ENCODE results near the gene RCAN2.

Gene RCAN2

DNA sequence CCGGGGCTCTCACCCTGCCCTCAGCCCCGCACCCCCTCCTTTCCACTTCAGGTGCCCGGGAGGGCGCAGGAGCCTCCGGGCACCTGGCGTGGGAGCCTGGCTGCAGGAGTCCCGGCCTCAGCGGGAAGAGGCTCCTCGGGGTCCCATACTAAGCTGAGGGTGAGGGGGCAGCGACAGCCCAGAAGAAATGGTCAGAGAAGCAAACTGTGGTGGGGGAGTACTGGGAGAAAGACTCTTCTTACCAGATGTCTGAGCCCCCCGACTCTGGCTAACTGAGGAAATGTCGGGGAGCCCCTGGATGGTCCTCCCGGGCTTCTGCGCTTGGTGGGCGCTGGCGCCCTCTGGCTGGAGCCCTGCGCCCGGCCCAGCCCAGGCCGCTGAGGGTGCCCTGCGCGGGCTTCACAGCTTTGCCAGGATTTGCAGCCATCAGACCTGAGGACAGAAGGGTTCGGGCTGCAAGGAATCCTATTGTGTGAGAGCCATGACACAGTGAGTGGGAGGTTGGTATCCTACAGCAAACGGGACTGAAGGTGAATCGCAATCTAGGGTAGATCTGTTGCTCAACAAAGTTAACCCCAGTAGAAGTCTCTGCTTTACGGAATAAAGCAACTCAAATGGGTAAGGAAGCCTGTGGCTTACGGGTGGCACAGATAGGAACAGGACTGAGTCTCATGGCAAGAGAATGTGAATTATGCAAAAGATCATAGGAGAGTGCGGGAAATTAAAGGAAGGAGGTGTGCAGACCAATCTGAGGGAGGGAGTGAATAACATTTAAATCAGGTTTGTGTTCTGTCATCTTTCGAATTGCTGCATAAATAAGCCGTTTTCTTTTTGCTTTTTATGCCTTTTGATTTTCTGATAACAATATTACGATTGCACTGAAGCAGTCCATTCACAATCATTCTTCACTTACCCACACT is 639 bp upstream of the RCAN2 start:
- peak; percentile 34 to 89 (median 72) for DNase-seq

DNA sequence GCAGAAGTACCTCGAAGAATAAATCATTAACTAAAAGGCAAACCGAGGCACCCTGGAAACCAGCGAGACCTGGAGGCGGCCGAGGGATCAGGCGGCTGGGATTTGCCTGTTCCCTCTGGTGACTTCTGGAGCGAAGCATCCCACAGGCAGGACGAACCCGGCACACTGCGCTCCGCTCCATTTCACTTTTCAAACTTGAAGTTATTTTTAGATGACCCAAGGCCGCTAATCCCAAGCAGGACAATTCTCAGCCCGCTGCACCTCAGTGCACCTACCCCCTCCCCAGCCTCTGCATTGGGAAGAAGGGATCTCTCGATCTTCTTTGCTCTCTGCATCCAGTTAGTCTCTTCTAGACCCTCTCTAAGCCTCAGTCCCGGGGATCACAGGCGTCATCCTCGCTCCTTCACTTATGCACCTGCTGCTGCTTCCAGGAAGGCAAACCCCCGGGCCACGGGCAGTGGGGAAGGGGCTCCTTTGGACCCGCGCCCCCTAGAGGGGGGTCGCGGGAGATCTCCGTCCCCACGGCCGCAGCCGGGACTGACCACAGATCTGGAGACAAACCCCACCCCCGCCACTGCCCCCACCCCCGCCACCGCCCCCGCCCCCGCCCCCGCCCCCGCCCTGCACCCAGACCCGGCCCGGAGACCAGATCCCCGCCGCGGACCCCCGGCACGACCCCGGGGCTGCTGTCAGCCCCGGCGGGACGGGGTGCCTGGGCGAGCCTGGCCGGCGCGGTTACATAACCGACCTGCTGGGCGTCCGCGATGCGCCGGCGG is 636 bp downstream of the RCAN2 start:
- peak in 10 of 14 donors; percentile 21 to 65 (median 44) for DNase-seq

DNA sequence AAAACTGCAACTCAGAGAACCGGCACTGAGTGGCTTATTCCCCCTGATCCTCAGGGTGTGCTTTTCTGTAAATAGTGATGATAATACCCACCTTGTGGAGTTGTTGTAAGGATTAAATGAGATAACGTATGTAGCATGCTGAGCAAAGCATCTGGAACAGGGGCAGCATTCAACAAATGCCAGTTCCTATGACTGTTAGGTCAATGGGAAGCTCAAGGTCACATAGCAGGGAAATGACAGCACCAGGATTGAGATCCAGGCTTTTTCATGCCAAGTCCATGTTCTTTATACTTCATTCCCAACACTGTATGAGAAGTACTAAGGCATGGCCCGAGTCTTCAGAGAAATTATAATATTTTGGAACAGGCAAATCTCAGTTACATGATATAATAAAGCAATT is 5.1 kb downstream of the RCAN2 start:
- DNase-seq = no peak

DNA sequence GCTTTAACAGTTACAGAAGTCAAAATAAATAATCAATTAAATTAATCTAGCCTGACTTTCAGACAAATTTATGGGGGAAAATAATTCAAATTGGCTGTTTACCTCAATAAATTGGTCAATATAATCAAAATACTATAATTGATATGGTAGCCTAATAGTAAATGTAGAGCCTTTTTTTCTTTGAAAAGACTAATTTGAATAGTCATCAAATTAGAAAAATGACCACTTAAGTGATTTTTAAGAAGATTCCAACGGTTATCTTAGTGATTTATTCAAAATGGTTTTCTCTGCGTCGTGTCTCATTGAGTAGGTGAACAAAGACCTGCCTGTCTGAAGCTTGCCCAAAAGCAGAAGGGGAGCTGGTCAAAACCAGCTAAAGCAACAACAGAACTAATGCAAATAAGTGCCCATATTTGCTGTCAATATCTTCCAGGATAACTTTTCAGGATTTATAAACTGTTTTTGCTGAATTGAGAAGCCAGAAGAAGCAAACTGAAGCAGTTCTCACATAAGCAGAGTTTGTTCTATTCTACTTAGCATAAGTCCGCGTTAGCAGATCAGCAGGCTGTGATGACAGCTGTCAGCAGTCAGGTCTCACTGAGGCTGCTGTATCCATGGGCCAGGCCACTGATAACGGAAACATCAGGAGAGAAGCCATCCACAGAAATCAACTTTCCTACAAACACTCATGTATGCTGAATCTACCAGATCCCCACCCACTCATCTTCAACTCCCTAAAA is 7.0 kb downstream of the RCAN2 start:
- DNase-seq = peak in 1 of 14 donors; percentile 13

DNA sequence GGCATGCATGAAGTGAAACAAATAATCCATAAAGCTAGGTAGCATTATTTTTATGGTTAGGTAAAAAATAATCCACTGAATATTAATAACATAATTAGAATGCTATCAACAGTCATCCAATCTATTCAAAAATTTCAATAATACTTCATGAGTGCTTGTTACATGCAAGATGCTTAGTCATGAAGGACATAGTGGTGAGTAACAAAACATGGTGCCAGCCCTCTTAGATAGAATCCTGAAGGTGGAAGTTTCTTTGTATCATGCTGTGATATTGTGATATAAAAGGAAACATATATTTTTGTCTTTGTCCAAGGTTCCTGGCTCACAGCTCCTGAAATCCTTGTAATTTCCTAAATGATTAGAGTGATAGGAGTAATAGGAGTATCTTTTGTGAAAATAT is 14.9 kb downstream of the RCAN2 start:
- no peak for DNase-seq

DNA sequence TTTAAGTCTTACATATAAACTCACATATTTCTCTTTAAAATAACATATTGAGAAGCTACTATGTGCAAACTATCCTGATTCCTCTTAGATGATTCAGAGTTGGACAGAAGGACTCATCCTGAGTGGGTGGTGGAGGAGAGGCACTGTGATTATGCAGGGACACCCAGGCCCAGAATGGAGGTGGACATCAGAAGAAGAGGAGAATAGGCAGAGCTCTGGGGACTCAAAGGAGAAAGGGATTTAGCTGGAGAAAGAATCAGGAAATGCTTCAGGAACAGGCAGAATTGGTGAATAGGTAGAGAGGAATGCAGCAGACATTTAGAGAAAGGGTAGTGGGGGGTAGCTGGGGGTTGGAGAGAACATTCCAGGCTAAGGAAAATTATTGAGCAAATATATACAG is 17.4 kb downstream of the RCAN2 start:
- DNase-seq = no peak

DNA sequence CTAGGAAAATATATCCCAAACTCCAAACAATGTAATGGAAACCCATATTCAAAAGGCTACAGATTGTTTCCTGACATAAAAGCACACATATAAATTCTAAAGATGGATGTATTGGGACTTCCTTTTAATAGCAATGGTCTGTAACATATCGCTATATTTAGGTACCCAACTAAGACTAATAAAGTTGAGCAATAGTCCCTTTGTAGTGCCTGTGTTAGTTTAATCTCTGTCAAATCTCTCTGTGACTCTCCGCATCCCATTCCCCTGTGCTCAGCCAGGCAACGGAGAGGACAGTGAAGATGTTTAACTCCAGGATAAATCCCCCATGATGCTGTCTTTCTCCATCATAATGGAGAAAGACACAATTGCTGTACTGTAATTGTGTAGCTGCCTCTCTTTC is 19.0 kb downstream of the RCAN2 start:
- no peak for DNase-seq

DNA sequence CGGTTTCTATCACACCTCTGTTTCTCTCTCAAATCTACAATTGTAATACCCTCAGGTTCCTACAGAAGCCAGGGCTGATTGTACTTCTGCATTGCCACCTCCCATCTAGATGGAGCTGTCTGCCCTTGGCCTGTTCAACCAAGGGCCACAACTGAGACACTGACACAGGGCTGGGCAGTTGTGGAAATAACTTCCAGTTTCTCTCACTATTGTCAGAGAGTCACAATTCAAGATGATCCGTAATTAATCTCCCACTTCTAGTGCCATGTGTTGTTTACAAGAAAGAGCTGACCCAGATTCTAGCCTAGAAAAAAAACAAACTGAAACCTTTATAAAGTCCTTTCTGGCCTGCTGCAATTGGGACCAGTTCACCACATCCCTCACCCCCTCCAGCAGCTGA is 22.2 kb downstream of the RCAN2 start:
- peak in 1 of 14 donors; percentile 19 for DNase-seq

DNA sequence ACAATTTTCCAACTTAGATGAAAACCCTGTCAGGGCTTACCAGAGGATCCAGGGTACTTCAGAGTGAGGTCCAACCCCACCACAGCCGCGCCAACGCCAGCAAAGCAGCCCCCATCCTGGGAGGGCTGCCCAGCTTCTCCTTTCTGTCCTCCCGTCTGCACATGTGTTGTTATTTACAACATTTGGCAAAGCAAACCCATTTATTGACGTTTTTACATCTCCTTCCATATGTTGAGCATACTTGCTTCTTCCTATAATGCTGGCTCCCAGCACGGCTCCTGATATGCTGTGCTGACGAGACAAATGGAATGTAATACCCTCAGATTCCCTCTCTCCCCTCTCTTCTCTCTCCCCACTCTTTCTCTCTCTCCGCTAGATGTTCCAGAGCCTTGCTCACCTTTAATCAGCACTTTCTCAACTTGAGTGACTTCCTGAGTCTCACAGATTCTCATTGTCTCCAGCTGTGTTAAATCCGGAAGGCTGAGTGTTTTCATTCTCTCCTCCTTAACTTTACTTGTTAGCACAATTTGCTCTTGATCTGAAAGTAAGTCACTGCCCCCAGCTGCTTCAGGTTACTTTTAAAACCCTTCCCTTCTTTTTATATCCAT is 22.7 kb downstream of the RCAN2 start:
- no peak for DNase-seq

DNA sequence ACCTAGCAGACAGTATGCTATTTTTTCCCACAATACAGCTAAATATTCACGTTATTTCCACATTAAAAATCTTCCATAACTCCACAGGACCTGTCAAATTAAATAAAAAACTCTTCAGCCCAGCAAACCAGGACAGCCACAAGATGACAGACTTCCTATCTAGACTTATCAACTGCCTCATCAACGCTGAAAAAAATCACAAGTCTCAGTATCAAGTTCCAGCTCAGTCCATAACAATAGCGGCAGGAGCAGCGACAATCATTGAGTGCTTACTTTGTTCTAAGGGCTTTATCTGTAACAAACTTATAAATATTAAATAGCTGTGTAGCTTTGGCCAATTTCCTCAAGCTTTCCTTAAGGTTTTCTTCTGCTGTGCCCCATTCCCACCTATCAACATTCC is 24.7 kb downstream of the RCAN2 start:
- DNase-seq = no peak

DNA sequence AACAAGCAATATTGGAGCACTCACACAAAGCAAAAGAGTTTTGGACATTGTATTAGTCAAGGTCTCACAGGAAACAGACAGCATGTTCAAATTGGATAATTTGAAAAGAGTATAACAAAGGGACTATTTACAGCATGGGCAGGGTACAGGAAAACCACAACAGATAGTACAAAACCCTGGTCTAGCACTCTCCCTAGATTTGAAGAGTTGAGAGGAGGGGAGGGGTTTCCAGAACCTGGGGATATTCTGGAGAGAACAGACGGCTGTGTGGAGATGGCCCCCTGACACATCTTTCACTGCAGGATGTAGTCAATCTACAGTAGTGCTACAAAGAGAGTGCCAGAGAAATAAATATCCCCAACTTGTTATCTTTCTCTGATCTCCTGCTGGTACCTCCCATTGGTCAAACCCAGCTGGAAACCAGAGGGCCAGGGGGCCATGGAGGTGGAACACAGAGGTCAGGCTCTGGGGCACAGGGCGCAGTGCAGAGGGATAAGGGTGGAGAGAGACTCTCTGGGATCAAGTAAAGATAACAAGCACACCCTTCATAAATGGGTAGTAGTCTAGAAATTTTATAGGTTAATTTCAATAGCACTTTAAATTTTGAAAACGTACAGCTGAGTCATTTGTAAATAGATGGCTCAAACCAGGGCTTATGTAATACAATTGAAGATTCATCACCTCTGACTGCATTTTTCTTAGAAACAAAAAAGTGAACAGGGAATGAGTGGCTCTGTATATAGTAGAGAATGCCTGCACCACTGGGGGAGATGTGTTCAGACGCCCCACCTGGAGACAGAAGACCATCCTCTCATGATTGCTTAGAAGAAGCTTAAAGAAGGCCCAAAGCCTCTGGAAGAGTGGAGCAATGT is 25.7 kb downstream of the RCAN2 start:
- DNase-seq = no peak

DNA sequence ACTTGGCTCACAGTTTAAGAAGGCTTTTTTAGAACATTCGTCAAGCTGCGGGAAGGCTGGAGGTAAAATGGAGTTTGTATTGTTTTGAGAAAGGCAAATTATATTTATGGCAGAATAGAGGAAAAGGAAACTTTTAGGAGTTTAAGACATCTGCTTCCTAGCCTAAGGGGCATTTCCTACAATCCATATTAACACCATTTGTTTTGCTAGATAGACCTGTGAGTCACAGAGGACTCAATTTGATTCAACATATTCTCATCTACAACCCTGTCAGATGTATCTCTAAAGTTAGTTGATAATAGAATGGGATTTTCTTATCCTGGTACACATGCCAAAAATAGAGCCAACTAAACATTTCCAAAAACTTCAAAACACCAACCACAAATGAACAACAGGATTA is 35.0 kb downstream of the RCAN2 start:
- DNase-seq = no peak

DNA sequence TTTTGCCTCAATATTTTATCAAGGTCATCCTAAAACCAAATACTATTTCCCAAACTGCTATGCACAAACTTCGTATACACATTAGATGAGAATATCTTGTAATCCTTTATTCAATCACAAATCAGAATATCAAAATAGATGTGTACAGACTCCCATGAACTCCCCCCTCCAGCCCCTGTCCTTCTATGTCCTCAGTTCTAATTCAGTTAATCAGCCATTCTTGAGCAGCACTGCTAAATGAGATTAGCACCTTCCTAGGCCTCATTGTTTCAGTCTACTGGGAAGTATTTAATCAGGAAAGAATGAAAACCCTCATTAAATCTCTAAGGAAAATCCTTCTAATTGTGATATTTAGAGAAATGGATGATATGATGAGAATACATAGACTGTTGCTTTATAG is 36.6 kb downstream of the RCAN2 start:
- DNase-seq = no peak

DNA sequence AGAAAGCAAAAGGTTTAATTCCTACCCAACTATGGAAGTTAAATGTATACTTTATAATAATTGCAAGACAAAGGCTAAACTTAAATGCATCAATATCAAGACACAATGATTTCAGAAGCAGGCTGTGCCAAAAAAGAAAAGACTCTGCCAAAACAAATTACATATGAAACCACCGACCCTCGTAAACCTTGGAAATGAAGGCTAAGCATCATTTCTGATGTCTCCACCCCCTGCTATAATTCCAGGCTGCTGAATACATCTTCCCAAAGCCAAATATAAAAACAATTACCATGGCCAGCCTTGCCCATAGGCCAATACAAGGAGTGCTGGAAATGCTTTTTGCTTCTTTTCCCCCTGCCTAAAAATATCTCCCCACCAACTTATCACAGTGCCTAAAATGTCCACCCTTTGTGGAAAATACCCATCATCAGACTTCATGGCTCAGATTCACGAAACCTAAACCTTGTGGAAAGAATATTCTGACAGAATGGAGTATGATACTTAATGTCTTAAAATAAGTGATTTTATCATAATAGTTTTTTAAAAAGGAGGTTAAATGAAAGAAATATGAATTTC is 37.4 kb downstream of the RCAN2 start:
- DNase-seq = peak in 1 of 14 donors; percentile 69

DNA sequence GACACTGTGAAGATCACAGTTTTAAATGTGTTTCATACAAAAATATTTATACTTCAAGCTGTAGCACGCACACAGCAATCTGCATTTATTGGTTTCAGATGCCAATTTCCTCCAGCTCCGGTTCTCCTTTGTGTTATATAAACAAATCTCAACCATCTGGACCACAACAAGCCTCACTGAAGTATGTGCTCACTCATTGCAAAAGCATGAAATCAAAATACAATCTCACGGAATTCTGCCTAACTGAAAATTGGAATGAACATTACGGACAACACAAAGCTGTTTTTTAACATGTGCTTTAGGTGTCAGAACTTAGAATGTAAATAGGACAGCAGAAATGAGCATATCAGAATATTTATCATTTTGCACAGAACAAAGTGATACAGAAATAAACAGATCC is 38.0 kb downstream of the RCAN2 start:
- DNase-seq = peak in 1 of 14 donors; percentile 82

DNA sequence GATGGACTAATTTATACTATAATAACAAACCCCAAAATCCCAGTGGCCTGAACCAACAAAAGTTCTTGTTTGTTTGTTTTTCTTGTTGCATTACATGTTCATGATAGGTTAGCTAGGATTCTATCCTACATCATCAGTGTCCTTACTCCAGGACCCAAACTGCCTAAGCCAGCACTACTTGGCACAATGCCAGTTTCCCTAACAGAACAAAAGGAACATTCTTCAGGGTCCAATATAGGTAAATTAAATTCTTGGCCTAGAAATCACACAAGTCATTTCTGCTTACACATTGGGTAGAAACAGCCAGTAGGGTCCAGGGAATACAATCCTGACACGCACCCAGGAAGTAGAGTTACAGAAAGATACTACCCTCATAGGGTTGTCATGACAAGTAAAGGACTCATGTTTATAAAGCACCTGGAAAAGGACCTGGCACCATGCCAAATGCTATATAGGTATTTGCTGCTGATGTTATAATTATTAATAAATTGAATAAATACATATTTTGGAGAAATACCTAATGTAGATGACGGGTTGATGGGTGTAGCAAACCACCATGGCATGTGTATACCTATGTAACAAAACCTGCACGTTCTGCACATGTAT is 38.8 kb downstream of the RCAN2 start:
- DNase-seq = peak in 1 of 14 donors; percentile 33

DNA sequence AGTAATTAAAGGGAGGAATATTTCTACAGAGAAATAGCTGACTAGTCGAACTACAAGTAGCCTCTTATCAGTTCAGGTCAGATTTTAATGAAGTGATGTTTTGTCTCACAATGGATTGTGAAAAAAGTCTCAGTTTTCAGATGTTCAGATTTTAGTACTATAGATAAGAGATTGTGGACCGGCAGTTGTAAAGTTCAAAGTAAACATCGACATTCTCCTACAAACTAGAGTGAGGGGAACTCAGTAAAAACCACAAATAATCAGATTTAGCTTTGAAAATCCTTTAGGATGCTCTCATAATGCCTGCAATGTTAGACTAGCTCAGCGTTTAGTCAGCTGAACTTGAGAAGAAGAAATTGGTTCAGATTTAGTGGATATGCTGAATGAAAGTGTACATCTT is 39.9 kb downstream of the RCAN2 start:
- no peak for DNase-seq

DNA sequence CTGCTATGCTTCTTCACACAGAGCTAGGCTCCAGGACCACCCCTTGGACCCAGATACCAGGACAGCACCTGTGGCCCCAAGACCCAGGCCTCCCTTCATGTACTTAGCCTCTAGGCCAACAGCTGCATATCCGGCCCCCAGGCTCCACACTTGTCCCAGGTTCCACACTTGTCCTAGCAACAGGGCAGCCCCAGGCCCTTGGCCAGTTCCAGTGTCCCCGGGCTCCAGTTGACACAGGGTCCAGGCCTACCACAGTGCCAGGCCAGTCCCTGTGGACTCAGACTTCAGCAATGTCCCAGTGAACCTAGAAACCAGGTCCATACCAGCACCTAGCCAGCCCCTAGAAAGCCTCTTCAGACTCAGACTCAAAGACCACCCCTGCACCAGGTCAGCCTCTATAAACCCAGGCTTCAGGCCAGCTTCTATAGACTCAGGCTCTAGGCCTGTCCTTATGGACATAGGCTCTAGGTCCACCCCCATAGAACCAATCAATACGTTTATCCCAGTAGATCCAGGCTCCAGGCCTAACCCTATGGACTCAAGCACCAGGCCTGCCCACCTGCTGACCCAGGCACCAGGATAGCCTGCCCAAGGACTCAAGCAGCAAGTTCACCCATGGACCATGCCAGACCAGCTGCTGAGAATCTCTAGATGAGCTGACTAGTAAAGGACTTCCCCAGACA is 46.3 kb downstream of the RCAN2 start:
- no peak for DNase-seq

DNA sequence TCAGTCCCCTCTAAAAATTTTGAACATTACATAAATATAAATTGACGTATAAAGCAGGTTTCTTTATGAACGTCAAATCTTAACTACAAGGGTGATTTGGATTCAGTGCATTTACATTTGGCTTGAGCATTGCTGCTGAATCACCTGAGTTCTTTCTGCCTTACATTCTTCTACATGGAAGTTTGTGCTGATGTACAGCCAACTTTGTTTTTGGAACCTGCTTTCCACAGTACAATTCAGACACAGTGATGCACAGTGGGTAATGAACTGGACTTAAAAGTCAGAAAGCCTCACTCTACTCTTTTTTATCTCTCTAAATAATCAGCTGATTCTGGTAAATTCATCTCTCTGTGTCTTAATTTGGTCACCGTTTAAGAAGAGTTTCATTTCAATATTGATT is 47.6 kb downstream of the RCAN2 start:
- no peak for DNase-seq

DNA sequence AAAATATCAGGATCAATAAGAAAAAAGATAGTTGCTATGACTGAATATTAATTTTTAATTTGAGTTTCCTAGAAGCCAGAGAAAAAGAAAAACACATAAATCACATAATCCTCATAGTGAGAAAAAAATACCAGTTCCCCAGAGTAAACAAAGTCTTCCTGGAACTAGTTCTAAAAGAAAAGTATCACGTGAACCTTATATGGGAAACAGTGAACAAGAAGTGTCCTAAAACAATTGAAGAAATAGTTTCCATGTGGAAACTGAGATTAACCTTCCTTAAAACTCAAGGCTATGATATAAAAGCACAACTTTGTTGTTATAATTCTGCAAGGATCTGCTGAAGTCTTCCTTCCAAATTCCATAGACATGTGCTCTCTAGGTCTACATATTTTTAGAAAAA is 50.6 kb downstream of the RCAN2 start:
- no peak for DNase-seq

Data from C1 segment of cervical spinal cord (tissue), 14 donors.